ENCODE results near the gene ERAS.

Gene ERAS, protein sequence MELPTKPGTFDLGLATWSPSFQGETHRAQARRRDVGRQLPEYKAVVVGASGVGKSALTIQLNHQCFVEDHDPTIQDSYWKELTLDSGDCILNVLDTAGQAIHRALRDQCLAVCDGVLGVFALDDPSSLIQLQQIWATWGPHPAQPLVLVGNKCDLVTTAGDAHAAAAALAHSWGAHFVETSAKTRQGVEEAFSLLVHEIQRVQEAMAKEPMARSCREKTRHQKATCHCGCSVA

DNA sequence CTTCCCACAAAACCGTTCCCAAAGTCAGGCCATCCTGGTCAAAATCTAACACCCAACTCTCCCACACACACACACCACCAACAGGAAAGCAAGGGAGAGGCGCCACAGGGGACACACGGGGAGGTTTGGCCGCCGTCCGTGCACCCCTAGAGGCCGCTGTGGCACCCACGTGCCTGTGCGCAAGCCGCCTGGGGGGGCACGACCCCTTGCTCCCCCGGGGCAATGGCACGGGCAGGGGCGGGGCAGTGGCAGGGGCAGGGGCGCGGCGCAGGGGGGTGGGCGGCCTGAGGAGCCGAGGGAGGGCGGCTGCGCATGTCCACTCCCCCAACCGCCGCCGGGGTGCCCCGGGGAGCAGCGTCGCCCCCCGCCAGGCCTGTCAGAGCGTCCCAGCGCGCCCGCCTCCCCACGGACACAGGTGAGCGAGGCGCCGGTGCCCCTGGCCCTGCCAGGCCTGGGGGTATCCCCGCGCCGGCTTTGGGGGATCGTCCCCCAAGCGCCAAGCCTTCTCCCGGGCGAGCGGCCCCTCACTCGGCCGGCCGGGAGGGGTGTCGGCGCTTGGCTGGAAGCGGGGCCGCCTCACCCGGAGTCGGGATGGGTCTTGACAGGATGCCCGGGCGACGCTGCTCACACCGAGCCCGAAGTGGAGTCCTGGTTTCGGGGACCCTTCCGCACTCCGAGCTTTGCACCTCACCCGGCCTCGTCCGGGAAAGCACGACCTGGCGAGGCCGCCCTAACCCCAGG, at the start of gene ERAS:
TSS of gene ERAS (plus strand) at position 379 of the 741 bp plus-strand sequence. CDS start 2,611 bp downstream, outside the sequence.
- in situ Hi-C loops (cut with MboI; ENCODE audit: low sequenced_read_pairs): no loop called here

GRCh38 chrX:48776818-48777439, 49.4 kb upstream of the ERAS start:
- in situ Hi-C loops (cut with MboI; ENCODE audit: low sequenced_read_pairs): no loop called here

- in situ Hi-C loops (cut with MboI; ENCODE audit: low sequenced_read_pairs): no loop called here
Observed at GRCh38 chrX:48779399-48779798, 46.9 kb upstream of the ERAS start.

- in situ Hi-C loops (cut with MboI; ENCODE audit: low sequenced_read_pairs): no loop called here
Observed at GRCh38 chrX:48781705-48782104, 44.6 kb upstream of the ERAS start.

- in situ Hi-C loops (cut with MboI; ENCODE audit: low sequenced_read_pairs): no loop called here
Observed at GRCh38 chrX:48782216-48782615, 44.1 kb upstream of the ERAS start.

- in situ Hi-C loops (cut with MboI; ENCODE audit: low sequenced_read_pairs): no loop called here
Observed at GRCh38 chrX:48782795-48783194, 43.5 kb upstream of the ERAS start.

GRCh38 chrX:48784726-48785125, 41.6 kb upstream of the ERAS start:
- in situ Hi-C loops (cut with MboI; ENCODE audit: low sequenced_read_pairs): no loop called here

- in situ Hi-C loops (cut with MboI; ENCODE audit: low sequenced_read_pairs): no loop called here
Observed at GRCh38 chrX:48785186-48785539, 41.1 kb upstream of the ERAS start.

DNA sequence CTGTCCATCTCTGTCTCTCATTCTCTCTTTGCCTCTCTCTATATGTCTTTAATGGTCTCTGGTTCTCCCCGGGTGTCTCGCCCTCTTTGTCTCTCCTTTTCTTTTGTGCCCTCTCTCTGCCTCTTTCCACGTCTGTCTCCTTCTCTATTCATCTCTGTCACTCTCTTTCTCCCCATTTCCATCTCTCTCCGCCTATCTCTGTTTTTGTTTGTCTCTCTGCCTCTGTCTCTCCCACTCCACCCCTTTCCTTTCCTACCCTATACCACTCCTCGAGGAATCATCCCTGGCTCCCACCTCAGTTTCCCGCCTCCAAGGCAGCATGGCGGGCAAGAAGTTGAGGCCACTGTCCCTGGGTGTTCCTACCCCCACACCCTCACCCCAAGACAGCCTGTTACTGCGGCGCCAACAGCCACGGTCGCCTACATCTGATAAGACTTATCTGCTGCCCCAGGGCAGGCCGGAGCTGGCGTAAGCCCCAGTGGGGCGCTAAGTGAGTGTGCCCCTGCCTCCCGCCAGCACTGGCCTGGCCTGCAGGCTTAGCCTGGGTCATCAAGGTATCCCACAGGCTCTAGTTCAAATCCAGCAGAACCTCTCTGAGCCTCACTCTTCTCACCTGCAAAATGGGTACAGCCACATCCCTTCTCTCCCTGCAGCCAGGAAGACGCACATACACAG, 40.6 kb upstream of the ERAS start:
- in situ Hi-C loops (cut with MboI; ENCODE audit: low sequenced_read_pairs): no loop called here

DNA sequence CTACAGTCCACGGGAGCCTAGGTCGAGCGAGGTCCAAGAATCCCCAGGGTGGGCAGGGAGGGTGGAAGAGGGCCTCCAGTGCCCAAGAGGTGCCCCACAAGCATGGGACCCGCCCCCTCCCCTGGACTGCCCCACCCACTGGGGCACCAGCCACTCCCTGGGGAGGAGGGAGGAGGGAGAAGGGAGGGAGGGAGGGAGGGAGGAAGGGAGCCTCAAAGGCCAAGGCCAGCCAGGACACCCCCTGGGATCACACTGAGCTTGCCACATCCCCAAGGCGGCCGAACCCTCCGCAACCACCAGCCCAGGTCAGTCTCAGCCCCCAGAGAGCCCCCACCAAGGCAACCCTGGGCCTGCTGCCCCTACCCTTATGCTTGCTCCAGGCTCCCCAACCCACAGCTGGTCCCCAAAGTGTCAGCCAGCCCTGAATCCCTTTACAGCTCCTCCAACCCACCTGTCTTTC, 39.9 kb upstream of the ERAS start, which contains the start of gene GATA1:
TSS of gene GATA1 (plus strand) at position 250 of the 460 bp plus-strand sequence. CDS start 4,520 bp downstream, outside the sequence.
- in situ Hi-C loops (cut with MboI; ENCODE audit: low sequenced_read_pairs): no loop called here

- in situ Hi-C loops (cut with MboI; ENCODE audit: low sequenced_read_pairs): no loop called here
Observed at GRCh38 chrX:48786825-48787504, 39.3 kb upstream of the ERAS start.

- in situ Hi-C loops (cut with MboI; ENCODE audit: low sequenced_read_pairs): no loop called here
Observed at GRCh38 chrX:48787505-48788443, 38.5 kb upstream of the ERAS start.

- in situ Hi-C loops (cut with MboI; ENCODE audit: low sequenced_read_pairs): no loop called here
Observed at GRCh38 chrX:48789366-48790220, 36.7 kb upstream of the ERAS start.

- in situ Hi-C loops (cut with MboI; ENCODE audit: low sequenced_read_pairs): no loop called here
Observed at GRCh38 chrX:48790477-48790876, 35.8 kb upstream of the ERAS start.

- in situ Hi-C loops (cut with MboI; ENCODE audit: low sequenced_read_pairs): no loop called here
Observed at GRCh38 chrX:48791063-48791820, 35.1 kb upstream of the ERAS start.

DNA sequence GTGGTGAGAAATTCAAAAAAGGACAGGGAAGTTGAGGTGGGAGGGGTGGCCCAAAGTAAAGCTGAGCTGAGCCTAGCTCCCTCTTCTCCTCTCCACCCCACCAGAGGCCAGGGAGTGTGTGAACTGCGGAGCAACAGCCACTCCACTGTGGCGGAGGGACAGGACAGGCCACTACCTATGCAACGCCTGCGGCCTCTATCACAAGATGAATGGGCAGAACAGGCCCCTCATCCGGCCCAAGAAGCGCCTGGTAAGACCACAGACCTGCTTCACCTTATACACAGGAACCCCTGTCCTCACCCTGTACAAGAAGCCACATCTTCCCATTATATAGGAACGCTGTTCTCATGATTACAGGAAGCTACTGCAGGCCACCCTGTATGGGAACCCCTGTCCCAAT, 34.1 kb upstream of the ERAS start:
- in situ Hi-C loops (cut with MboI; ENCODE audit: low sequenced_read_pairs): no loop called here

DNA sequence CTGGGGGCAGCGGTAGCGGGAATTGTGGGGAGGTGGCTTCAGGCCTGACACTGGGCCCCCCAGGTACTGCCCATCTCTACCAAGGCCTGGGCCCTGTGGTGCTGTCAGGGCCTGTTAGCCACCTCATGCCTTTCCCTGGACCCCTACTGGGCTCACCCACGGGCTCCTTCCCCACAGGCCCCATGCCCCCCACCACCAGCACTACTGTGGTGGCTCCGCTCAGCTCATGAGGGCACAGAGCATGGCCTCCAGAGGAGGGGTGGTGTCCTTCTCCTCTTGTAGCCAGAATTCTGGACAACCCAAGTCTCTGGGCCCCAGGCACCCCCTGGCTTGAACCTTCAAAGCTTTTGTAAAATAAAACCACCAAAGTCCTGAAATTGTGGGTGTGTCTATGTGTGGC, 32.4 kb upstream of the ERAS start:
- in situ Hi-C loops (cut with MboI; ENCODE audit: low sequenced_read_pairs): no loop called here

GRCh38 chrX:48794340-48794910, 31.9 kb upstream of the ERAS start:
- in situ Hi-C loops (cut with MboI; ENCODE audit: low sequenced_read_pairs): no loop called here

Measured in HL-60/S4 (cell line).